GM04504 (cell line): ENCODE data around the gene AAGAB.

ENCODE experiments used
- DNase-seq: peaks from one replicate; pipeline ENCODE4 v3.0.0-alpha.2; 2012; ENCODE audit warnings: low read depth

The AAGAB gene

GRCh38 chr15:67188551-67189218, 65.8 kb downstream of the AAGAB start:
- DNase-seq = peak; percentile 94

- DNase-seq = no peak
Observed at GRCh38 chr15:67187351-67187854, 67.1 kb downstream of the AAGAB start.

GRCh38 chr15:67186688-67187087, 67.8 kb downstream of the AAGAB start:
- DNase-seq = no peak

GRCh38 chr15:67186226-67186649, 68.2 kb downstream of the AAGAB start:
- no peak for DNase-seq

- DNase-seq = no peak
Observed at GRCh38 chr15:67185621-67186225, 68.7 kb downstream of the AAGAB start.

- DNase-seq = no peak
Observed at GRCh38 chr15:67185051-67185450, 69.4 kb downstream of the AAGAB start.

- no peak for DNase-seq
Observed at GRCh38 chr15:67184208-67184925, 70.1 kb downstream of the AAGAB start.

GRCh38 chr15:67183443-67184169, 70.9 kb downstream of the AAGAB start:
- peak; percentile 85 for DNase-seq

GRCh38 chr15:67181221-67181639, 73.2 kb downstream of the AAGAB start:
- DNase-seq = no peak

- DNase-seq = no peak
Observed at GRCh38 chr15:67180514-67181191, 73.8 kb downstream of the AAGAB start.

GRCh38 chr15:67180035-67180434, 74.4 kb downstream of the AAGAB start:
- DNase-seq = no peak

GRCh38 chr15:67179411-67179995, 75.0 kb downstream of the AAGAB start:
- no peak for DNase-seq

GRCh38 chr15:67178569-67179210, 75.8 kb downstream of the AAGAB start:
- peak; percentile 91 for DNase-seq

- DNase-seq = no peak
Observed at GRCh38 chr15:67177752-67178151, 76.7 kb downstream of the AAGAB start.

GRCh38 chr15:67176195-67176971, 78.1 kb downstream of the AAGAB start:
- DNase-seq = no peak

GRCh38 chr15:67175643-67176071, 78.8 kb downstream of the AAGAB start:
- DNase-seq = peak; percentile 60

- no peak for DNase-seq
Observed at GRCh38 chr15:67174864-67175573, 79.4 kb downstream of the AAGAB start.

GRCh38 chr15:67174446-67174845, 80.0 kb downstream of the AAGAB start:
- DNase-seq = no peak

- no peak for DNase-seq
Observed at GRCh38 chr15:67173786-67174185, 80.7 kb downstream of the AAGAB start.
